Measurements from ENCODE around the gene MOB2.

The MOB2 gene

DNA sequence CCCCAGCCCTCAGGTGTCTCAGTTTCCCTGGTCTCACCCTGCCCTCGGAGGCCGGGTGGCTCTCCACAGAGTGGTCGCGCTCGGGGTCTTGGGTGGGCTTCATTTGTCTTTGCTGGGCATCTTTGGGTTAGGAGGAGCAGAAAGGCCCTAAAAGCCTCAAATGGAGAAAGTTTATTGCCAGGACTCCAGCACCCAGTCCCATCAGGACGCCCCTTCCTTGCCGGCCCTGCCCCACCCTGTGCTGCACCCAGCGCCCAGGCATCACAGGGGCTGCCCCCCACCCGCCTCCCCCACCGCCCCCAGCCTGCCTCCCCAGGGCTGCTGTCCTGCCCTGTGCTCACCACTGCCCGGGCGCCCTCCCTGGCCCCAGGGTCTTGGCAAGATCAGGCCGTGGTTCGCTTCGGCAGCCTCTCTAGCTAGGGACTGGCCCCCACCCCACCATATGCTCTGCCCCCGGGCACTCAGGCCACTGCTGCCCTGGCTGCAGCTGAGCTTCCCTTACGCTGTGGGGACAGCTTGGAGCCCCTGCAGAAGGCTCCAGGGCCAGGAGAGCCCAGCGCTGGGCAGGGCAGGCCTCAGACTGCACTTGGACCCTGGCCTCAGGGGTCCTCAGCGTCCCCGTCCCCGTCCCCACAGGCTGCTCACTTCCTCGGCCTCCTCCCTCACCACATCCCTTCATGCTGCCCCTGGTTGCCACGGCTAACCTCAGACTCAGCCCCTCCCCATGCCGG is 31.4 kb downstream of the MOB2 start:
- DNase-seq (ENCODE audit: low spot score), result no peak
- TF ChIP-seq, protein P1, sequence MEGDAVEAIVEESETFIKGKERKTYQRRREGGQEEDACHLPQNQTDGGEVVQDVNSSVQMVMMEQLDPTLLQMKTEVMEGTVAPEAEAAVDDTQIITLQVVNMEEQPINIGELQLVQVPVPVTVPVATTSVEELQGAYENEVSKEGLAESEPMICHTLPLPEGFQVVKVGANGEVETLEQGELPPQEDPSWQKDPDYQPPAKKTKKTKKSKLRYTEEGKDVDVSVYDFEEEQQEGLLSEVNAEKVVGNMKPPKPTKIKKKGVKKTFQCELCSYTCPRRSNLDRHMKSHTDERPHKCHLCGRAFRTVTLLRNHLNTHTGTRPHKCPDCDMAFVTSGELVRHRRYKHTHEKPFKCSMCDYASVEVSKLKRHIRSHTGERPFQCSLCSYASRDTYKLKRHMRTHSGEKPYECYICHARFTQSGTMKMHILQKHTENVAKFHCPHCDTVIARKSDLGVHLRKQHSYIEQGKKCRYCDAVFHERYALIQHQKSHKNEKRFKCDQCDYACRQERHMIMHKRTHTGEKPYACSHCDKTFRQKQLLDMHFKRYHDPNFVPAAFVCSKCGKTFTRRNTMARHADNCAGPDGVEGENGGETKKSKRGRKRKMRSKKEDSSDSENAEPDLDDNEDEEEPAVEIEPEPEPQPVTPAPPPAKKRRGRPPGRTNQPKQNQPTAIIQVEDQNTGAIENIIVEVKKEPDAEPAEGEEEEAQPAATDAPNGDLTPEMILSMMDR (IDR thresholded peaks at IDR 0.05; ENCODE audit: extremely low read depth, insufficient read depth, missing control alignments), result no peak
- in situ Hi-C loops (cut with MboI; ENCODE audit: low pct_unique_long_range_greater_than_20kb, low sequenced_read_pairs, unreplicated experiment), result no loop called here

- in situ Hi-C loops (cut with MboI; ENCODE audit: low pct_unique_long_range_greater_than_20kb, low sequenced_read_pairs, unreplicated experiment), result no loop called here
- no peak for DNase-seq (ENCODE audit: low spot score)
- TF ChIP-seq, protein P1 (IDR thresholded peaks at IDR 0.05; ENCODE audit: extremely low read depth, insufficient read depth, missing control alignments), result no peak
Observed at GRCh38 chr11:1454576-1454975, 32.0 kb downstream of the MOB2 start.

DNA sequence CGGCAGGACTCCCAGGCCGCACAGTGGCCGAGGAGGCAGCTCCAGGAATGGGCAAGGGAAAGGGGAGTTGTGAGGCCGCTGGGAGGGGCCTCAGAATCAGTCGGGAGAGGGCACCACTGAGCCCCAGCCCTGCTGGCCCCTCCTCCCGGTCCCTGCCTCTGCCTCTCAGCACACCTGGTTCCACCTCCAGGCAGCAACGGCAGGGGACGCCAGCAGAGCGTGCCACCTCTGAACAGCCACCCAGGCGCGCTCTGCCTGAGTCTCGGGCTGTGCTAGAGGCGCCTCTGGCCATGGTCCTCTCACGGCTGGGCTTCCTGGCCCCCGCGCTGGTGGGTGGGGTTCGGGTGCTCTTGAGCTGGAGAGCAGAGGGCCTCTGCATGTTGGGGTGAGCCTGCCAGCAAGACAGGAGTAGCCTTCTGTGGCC is 33.0 kb downstream of the MOB2 start:
- in situ Hi-C loops (cut with MboI; ENCODE audit: low pct_unique_long_range_greater_than_20kb, low sequenced_read_pairs, unreplicated experiment), result no loop called here
- DNase-seq (ENCODE audit: low spot score), result peak; percentile 89
- TF ChIP-seq, protein P1 (IDR thresholded peaks at IDR 0.05; ENCODE audit: extremely low read depth, insufficient read depth, missing control alignments), result peak; percentile 58

DNA sequence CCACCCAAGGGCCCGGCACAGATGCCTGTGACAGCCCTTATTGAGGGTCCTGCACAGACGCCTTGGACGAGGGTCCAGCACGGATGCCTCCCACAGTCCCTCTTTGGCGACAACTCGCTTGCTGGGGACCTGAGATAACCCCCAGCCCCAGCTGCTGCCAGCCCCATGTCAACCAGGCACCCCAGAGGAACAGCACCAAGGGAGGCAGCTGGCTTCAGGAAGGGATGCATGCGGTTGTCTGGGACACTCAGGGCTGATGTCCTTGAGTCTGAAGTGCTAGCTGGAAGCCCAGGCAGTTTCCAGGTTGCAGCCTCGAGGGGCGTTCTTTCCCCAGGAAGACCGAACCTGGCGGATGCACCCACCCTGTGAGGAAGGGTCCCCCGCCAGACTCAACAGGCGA is 33.8 kb downstream of the MOB2 start:
- TF ChIP-seq, protein P1 (IDR thresholded peaks at IDR 0.05; ENCODE audit: extremely low read depth, insufficient read depth, missing control alignments), result no peak
- in situ Hi-C loops (cut with MboI; ENCODE audit: low pct_unique_long_range_greater_than_20kb, low sequenced_read_pairs, unreplicated experiment), result no loop called here
- no peak for DNase-seq (ENCODE audit: low spot score)

DNA sequence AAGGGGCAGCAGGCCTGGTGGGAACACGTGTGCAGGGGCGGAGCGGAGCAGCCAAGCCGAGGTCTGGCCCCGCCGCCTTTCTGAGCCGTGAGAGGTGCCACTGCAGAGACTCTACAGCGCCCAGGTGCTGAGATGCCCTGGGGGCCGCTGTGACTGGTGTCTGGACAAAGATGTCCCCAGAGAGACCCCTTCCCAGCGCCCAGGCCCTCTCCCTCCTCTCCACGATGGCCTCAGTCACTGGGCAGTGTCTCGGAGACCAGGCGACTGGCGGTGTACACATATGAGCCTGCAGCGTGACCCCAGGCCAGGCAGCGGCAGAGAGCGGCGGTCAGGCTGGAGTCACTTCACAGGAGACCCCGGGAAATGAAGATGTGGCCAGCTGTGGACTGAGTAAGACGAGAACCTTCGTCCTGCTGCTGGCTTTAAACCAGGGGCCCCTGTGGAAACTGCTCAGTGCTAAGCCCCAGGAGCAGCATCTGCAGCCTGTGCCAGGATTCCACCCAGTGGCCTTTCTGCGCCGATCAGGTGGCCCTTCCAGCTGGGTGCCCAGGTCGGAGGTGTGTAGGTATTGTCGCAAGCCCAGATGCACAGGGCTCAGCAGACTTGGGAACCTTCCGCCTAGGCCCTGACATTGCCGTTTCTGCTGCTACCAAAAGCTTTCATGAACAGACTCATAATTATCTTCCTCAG is 34.7 kb downstream of the MOB2 start:
- in situ Hi-C loops (cut with MboI; ENCODE audit: low pct_unique_long_range_greater_than_20kb, low sequenced_read_pairs, unreplicated experiment), result no loop called here
- no peak for DNase-seq (ENCODE audit: low spot score)
- TF ChIP-seq, protein P1 (IDR thresholded peaks at IDR 0.05; ENCODE audit: extremely low read depth, insufficient read depth, missing control alignments), result no peak

DNA sequence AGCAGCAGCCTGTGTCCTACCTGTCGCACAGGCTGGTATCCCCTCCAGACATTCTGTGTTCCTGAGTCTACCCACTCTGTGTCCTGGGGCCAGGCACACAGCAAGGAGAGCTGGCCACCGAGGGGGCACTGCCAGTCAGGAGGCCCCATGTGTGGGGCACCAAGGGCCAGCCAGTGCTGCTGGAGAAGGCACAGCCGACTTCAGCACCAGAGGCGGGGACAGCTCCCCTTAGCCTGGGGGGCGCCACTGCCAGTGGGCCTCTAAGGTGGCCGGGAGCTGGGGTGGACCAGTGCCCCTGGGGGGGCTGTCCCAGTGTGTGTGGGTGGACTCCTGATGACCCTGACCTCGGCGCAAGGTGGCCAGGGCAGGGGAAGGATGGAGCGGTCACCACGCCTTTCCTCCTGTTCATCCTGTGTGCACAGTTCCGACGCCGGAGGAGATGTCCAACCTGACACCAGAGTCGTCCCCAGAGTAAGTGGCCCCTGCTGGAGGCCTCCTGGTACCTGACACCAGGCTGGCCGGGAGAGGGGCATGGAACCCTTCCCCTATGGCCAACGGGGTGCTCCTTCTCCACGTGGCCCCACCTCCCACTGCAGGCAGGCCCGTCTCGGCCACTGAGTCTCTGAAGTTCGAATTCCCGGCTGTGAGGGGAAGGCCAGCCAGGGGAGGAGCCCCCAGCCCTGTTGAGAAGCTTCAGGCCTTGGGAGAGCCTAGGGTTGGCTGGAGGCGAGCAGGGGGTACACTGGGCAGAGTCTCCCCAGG is 35.4 kb downstream of the MOB2 start:
- in situ Hi-C loops (cut with MboI; ENCODE audit: low pct_unique_long_range_greater_than_20kb, low sequenced_read_pairs, unreplicated experiment), result no loop called here
- DNase-seq (ENCODE audit: low spot score), result no peak
- TF ChIP-seq, protein P1 (IDR thresholded peaks at IDR 0.05; ENCODE audit: extremely low read depth, insufficient read depth, missing control alignments), result no peak

All from GM13977 (cell line).